A549 treated with CpdA at 1 μM for 4 hours (cell line): ENCODE data around the gene CES2. TPM values are rescaled to one million over a fixed set of nuclear protein-coding genes. Genes with fewer than 3 reads are reported as not detected.

Source experiments
- total RNA-seq: library from RNA; stranded (reverse); fragments of 200-300 nt; extraction: Qiagen RNA extraction; gene quantifications from 5 replicates; pipeline ENCODE4 v1.2.3, GENCODE V29; 2022; ENCODE audit warnings: low read depth

The CES2 gene, protein sequence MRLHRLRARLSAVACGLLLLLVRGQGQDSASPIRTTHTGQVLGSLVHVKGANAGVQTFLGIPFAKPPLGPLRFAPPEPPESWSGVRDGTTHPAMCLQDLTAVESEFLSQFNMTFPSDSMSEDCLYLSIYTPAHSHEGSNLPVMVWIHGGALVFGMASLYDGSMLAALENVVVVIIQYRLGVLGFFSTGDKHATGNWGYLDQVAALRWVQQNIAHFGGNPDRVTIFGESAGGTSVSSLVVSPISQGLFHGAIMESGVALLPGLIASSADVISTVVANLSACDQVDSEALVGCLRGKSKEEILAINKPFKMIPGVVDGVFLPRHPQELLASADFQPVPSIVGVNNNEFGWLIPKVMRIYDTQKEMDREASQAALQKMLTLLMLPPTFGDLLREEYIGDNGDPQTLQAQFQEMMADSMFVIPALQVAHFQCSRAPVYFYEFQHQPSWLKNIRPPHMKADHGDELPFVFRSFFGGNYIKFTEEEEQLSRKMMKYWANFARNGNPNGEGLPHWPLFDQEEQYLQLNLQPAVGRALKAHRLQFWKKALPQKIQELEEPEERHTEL
- 27.5 to 30.8 TPM (median 28.4 TPM) in 5 replicates for total RNA-seq

DNA sequence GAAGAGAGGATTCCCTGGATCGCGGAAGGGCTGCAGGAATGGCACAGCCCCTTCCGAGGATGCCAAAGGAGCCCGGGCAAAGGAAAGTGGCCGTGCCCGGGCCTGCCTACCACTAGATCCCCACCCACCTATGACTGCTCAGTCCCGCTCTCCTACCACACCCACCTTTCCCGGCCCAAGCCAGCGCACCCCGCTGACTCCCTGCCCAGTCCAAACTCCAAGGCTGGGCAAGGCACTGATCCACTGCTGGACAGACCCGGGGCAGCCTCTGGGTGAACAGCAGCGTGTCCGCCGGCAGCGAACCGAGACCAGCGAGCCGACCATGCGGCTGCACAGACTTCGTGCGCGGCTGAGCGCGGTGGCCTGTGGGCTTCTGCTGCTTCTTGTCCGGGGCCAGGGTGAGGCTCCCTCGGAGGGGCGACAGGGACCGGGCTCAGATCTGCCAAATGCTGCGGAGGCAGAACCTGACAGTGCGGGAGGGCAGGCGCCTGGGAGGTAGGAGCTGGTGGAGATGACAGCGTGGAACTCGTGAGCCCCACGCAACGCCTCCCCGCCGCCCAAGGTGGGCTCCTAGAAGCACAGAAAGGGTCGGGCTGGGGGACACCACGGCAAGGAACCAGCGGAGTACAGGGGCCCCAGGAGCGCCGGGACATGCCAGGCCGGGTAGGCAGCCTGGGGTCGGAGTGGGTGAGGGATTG is at the start of gene CES2:
Gene CES2, plus strand, starts transcription at position 203 of the 698 bp plus-strand sequence. Its CDS starts 120 bp downstream, at position 323.

DNA sequence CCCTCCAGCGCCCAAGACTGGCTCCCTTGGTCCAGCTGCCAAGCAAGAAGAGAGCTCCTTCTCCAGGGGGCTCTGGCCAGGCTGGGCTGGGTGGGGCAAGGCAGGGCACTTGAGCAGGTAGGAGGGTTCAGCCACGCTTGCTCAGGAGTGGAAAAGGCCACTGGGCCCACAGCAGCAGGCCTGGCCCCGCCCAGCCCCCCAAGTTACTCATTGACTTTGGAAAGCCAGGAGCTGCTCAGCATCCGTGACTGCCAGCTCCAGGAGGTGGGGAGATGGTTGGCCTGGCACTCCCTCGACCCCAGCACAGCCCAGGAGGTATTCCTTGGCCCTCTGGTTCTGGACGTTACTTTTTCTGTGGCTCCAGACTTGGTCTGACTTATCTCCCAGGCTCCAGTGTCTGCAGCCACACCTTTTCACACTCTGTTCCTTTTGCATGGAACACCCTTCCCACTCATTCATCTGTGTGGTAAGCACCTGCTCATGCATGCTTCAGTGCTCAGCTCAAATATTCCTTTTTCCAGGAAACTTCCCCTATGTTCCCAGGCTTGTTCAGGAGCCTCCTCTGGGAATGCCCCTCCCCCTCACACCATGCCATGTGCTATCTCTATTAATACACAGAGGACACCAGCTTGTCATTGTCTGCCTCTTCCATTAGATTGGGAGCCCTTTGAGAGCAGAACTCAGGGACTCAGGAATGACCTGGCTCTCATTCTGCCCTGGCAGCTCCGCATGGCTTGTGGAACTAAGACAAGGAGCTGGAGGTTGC is 16.3 kb upstream of the CES2 start, which contains the start of gene CDH16:
Gene CDH16, minus strand, starts transcription at position 83 of the 766 bp plus-strand sequence. CDS start 820 bp downstream, outside the sequence.

DNA sequence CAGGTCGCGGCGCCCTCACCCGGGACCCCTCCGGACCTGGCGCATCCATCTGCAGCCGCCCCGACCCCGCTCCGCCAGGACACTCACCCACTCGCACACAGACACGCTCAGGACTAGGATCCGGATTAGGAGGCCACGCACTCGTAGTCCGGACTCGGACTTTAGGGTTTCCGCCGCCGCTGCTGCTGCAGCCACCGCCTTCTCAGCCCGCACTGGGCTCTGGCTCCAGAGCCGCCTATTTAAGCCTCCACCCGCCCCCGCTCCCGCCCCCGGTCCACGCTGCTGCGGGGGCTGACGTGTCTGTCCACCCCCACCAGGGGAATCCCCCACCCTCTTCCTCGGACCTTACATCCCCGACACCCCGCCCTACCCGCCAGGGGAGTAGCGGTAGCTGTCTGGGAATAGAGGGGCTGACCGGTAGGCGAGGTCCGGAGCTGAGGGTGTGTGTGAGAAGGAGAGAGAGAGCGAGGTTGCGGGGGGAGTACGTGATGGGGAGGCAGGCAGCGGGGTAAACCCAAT is 9.9 kb upstream of the CES2 start, which contains the start of gene RRAD:
Gene RRAD, minus strand, starts transcription at position 214 of the 519 bp plus-strand sequence. CDS start 356 bp downstream, outside the sequence.

DNA sequence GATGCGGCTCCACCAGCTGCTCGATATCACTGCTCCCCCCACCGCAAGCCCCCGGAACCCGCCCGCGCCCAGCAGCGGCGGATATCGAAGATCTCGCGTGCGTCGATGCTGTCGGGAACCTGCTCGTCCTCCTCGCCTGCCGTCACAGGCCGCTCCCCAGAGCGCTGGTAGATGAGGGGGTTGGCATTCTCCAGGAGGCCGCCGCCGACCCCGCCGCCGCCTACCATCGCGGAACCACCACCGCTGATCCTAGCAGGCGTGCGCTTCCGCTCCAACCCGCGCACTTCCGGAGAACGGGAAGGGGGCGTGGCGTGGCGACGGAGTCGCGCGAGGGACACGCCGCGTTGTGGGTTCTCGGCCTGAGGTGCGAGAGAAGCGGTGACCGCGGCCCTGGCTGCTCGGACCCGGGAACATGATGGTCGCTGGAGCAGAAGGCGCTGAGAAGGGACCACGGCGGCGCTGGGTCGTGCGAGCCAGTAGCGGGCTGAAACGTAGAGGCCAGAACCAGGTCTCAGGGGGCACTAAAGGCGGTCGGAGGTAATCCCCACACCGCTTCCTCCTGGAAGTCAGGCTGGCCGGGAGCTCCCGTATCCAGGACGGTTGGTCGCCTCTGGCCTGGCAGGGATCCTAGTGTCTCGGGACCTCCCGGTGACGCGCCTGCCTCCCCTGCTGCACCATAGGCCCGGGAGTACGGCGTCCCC is 1.0 kb upstream of the CES2 start, which contains the start of gene CIAO2B:
Gene CIAO2B, minus strand, starts transcription at position 265 of the 701 bp plus-strand sequence. Its CDS starts 38 bp downstream, at position 227.

DNA sequence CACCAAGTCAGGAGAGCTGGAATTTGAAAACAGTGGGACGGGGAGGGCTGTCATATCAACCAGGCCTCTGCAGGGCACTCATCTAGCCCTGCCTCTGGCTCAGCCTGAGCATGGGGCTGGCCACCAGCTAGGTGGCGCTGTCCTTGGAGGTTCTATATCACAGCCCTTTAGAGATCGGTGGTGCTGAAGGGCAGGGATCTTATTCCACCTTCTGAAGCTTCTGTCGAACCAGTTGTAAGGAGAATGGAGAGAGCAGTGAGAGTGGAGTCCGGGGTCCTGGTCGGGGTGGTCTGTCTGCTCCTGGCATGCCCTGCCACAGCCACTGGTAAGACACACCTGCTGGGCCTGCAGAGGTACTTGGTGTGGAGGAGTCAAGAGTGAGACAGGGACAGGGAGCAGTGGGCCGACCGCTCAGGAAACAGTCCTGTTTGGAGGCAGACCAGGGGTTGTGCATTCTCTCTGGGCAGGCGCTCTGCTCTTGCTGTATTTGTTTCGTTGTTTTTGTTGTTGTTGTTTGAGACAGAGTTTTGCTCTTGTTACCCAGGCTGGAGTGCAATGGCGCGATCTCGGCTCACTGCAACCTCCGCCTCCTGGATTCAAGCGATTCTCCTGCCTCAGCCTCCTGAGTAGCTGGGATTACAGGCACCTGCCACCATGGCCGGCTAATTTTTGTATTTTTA is 25.9 kb downstream of the CES2 start, which contains the start of gene CES3:
Gene CES3, plus strand, starts transcription at position 202 of the 680 bp plus-strand sequence. Its CDS starts 42 bp downstream, at position 244.

DNA sequence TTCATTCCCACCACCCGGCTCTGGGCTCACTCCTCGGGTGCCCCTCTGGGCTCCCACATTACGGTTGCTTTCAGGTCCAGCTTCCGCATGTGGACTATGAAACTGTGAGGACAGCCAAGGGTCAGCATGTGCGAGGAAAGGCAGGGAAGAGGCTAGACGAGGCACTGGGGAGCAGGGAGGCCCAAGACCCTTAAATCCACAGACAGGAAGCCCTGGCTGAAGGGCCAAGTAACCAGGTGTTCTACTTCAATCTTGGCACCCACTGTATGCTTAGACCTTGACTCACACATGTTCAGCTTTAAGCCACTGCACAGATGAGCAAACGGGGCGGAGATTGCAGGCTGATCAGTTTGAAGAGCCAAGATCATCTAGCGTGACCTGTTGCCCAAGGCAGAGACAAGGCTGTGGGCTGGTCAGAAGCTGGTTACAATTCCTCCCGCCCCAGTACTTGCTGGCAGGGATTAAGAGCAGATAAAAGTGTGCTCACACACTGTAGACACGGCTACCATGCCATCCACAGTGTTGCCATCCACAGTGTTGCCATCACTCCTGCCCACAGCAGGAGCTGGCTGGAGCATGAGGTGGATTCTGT is 53.0 kb downstream of the CES2 start, which contains the start of gene CES4A:
Gene CES4A, plus strand, starts transcription at position 393 of the 592 bp plus-strand sequence. Its CDS starts 184 bp downstream, at position 577.

Other genes with a start within 250 kb of the CES2 start
- gene CMTM4, start 238.8 kb upstream of the CES2 start, total RNA-seq = 20.7 to 34.6 TPM (median 31.2 TPM) in 5 replicates
- 42.7 to 59.9 TPM (median 51.9 TPM) in 5 replicates for gene DYNC1LI2, start 183.9 kb upstream of the CES2 start, total RNA-seq
- 0.07 TPM in 1 of 5 replicates, not detected in the others for gene TERB1, start 133.9 kb upstream of the CES2 start, total RNA-seq
- gene NAE1, start 104.5 kb upstream of the CES2 start, total RNA-seq = 60.5 to 71.9 TPM (median 70.8 TPM) in 5 replicates
- gene CA7, start 91.1 kb upstream of the CES2 start, total RNA-seq = 0.07 TPM in 1 of 5 replicates, not detected in the others
- gene PDP2, start 55.0 kb upstream of the CES2 start, total RNA-seq = 5.4 to 7.6 TPM (median 5.6 TPM) in 5 replicates
- 0.16 to 0.28 TPM (median 0.23 TPM) in 5 replicates for gene CDH16, start 16.6 kb upstream of the CES2 start, total RNA-seq
- 7.2 to 19.8 TPM (median 11.7 TPM) in 5 replicates for gene RRAD, start 10.0 kb upstream of the CES2 start, total RNA-seq
- gene CIAO2B, start 1.1 kb upstream of the CES2 start, total RNA-seq = 121 to 175 TPM (median 171 TPM) in 5 replicates
- gene CES3, start 25.8 kb downstream of the CES2 start, total RNA-seq = 1.7 to 2.3 TPM (median 2.0 TPM) in 5 replicates
- 1.3 to 2.1 TPM (median 1.6 TPM) in 5 replicates for gene CES4A, start 53.1 kb downstream of the CES2 start, total RNA-seq
- 45.0 to 53.6 TPM (median 50.3 TPM) in 5 replicates for gene CBFB, start 93.6 kb downstream of the CES2 start, total RNA-seq
- gene PHAF1, start 174.4 kb downstream of the CES2 start, total RNA-seq = 22.2 to 24.5 TPM (median 23.4 TPM) in 5 replicates
- gene B3GNT9, start 215.5 kb downstream of the CES2 start, total RNA-seq = 5.7 to 8.5 TPM (median 7.9 TPM) in 5 replicates
- gene TRADD, start 224.4 kb downstream of the CES2 start, total RNA-seq = 10.7 to 20.7 TPM (median 20.5 TPM) in 5 replicates
- gene FBXL8, start 224.4 kb downstream of the CES2 start, total RNA-seq = 5.2 to 9.5 TPM (median 8.5 TPM) in 5 replicates
- gene HSF4, start 229.2 kb downstream of the CES2 start, total RNA-seq = 11.9 to 16.0 TPM (median 14.6 TPM) in 5 replicates
- 44.9 to 52.4 TPM (median 50.2 TPM) in 5 replicates for gene NOL3, start 235.0 kb downstream of the CES2 start, total RNA-seq
- gene MATCAP1, start 248.4 kb downstream of the CES2 start, total RNA-seq = 3.6 to 8.0 TPM (median 5.9 TPM) in 5 replicates